Stimulated activated CD8-positive, alpha-beta memory T cell treated with anti-CD3 and anti-CD28 coated beads, Interleukin-4, amount 100 ng/mL, for 48 hours (primary cell): ENCODE results near the gene FCHSD2.
A peak's percentile ranks its signal among the peaks of the same experiment; 100 is the strongest.

Source experiments
- DNase-seq: peaks from one replicate; pipeline ENCODE4 v3.0.0-alpha.2; 2020

FCHSD2 gene

DNA sequence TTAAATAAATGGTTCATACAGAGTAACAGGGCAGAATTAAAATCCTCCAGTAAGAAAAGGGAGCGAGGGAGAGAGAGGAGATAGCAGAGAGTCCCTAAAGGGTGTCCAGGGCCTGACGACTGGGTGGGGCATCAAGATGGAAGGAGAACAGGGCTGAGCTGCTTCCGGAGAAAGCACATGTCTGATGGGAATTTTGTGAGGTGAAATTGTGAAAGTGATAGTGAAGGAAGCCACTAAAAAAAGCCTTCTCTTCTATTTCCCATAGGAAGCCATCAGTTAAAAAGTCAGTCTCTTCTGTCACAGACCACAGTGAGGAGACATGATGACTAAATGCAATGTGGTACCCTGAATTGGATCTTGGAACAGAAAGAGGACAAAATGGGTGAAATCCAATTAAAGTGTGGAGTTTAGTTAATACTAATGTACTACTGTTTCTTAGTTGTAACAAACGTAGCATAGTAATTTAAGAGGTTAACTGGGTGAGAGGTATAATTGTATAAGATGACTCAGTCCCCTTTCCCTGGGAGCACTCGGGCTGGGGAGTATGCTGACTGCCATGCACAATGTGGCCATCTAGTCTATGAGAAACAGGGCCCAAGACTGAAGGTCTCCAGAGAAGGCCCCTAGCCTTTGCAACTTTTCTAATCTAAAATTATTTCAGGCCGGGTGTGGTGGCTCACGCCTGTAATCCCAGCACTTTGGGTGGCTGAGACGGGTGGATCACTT is 29.5 kb upstream of the FCHSD2 start:
- DNase-seq, result no peak

DNA sequence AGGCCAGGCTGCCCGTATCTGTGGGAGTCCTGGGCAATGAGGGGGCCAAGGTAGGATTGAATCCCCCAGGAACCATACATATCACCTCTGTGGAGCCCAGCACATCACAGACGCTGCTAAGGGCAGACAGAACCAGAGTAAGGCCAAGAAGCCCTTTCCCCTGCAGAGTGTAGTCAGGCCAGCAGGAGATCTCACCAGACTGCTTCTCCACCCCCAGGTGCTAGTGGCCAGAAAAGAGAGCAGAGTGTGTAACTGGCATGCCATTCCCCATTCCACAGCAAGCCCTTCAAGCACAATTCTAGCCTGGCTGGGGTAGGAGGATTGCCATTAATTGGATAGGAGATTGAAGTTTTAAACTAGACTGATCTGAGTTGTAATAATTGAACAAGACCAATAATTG is 28.0 kb upstream of the FCHSD2 start:
- no peak for DNase-seq

DNA sequence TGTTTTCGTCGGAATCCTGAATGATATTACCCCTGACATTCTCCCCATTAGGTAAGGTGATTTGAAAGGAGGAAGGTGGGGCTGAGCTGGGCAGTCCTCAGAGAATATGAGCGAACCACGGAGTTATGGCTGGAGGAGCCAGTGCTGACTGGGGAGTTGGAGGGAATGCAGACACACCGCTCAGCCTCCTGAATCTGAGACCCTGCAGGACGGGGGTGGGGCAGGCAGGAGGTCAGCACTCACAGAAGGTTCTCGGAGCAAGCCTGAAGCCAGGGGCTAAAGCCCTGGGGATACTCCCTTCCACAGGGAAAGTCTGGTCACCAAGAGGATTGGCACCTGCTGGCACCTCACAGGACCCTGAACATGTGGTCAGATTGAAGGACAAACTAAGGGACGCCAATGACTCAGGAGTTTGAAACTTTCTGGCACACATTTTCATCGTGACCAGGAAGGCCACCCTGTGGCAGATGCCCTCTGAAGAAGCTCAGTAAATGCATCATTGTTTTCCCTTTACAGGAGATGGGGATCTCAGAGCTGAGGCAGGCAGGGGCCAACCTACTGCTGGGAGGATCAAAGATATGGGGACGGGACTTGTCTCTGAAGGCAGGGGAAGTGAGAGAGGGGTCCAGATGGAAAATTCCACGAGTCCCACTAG is 26.9 kb upstream of the FCHSD2 start:
- DNase-seq, result no peak

DNA sequence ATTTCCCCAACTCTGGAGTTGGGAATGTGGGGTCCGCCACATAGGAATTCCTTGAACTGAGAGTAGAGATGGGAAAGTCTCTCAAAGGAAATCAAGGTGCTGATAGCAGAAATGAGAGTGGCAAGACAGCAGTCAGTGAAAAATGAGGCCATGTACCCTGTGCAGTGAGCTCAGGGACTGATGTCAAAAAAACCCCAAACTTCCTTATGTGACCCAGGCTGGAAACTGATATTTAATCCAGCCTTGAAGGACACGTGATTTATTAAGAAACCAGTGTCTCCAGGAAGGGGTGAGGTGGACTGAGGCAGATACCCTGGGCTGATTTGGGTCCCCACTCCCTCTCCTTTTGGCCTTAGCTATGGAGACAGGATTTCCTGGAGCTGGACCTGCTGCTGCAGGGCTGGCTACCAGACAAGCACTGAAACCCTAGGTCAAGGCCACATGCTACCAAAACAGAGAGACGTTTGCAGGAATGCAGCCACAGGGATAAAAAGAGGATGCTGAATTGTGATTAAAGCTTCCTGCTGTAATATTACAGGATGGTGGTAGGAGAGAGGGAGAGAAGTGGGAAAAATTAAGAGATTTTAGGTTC is 25.3 kb upstream of the FCHSD2 start:
- no peak for DNase-seq

DNA sequence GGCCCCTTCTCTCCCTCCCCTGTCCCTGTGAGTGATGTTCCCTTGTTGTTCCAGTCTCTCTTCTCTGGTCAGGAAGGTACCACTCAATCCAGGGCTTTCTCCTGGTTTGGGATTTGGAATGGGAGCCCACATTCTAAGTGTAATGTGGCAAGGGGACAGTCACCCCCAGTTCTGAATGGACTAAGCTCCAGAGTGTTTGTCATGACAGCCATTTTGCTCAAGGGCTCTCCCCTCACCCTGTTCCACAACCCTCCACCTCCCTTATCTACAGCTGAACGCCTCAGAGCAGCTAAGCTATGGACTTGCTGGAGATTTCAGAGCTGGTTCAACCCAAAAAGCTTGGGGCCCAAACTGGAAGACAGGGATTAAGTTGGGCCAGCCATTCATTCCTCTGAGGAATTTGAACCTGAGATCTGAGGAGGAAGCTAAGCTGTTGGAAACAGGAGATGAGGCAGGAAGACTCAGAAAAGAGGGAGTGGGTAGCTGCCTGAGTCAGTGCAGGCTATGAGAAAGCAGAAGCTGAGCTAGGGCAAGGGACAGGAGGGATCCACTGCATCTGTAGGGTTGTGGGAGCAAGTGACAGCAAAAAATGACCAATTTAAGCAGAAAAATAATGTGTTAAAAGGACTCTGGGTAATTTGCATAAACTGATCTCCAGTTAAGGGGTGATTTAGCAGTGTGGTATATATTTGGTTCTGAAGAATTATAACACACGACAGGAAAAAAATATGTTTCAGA is 22.9 kb upstream of the FCHSD2 start:
- DNase-seq, result no peak

DNA sequence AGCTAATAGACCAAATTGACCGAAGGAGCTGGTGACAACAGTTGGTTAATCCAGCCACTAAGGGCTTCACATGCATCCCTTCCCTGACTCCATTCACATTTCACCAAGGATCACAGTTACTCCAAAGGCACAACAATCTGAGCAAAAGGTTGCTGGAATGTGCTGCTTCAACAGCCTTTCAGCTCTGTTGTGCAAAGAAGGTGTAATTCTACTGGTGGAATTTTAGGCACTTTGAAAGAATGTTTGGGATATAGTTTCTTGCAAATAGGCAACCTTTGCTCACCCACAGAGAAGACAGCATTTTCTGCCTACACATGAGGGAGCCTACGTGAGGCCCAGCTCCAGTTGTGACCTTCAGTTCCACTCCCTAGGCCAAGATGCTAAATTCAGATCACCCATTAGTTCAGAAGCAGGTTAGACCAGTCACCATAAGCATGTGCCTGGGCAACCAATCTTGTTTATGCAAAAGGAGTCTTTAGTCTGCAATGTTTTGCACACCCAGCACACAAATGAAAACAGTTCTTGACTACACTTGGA is 21.6 kb upstream of the FCHSD2 start:
- no peak for DNase-seq

DNA sequence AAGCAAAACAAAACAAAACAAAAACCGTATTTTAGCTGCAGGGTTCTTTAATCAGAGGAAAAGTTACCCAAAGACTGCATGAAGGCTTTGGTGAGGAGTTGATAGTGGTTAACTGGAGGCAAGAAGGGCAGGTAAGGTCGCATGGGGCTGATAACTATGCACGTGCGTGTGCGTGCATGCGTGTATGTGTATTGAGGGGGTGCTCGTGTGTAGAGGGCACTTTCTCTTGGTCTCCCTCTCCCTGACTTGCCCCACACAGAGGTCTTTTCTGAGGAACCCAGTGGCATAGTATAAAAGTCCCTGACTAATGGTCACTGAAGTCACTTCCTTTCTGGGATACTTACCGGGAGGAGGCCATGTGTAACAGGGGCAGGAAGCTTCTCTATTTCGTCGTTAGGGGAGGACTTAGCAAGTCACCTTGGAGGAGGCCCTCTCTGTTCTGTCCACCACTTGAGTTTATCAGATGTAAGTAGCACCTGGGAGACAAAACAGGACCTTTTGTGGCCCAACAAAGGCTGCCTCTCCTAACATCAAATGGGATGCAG is 20.1 kb upstream of the FCHSD2 start:
- no peak for DNase-seq

DNA sequence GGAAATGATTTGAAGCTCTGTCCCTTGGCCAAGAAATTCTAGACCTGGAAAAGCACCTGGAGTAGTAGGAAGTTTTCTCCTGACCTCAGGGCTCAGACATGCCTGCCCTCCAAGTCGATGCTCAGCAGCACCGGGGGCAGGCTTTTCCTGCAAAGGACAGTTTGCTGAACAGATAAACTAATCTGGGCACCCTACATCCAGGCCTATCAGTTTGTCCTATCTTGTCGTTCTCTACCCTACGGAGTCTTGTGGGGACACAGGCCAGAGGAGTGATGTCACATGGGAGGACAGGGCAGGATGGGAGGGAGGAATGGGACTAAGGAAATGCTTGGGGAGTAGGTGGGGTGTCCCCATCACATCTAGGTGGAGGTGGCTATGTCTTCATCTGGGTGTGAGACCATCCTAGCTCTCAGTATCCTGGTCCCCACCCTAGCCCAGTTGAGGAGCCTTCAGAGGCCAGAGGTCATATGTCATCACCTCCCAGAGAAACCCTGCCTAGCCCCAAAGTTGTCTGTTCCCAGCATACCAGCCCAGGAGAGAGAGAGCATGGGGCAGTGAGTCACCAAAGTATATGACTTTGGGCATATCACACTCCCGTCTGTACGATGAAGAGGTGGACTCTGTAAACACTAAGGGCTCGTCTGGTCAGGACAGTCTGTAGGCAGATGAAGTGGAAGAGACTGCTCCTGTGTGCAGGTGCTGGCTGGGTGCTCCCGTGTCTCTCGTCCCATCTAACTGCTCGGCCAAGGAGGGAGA is 18.1 kb upstream of the FCHSD2 start:
- no peak for DNase-seq

DNA sequence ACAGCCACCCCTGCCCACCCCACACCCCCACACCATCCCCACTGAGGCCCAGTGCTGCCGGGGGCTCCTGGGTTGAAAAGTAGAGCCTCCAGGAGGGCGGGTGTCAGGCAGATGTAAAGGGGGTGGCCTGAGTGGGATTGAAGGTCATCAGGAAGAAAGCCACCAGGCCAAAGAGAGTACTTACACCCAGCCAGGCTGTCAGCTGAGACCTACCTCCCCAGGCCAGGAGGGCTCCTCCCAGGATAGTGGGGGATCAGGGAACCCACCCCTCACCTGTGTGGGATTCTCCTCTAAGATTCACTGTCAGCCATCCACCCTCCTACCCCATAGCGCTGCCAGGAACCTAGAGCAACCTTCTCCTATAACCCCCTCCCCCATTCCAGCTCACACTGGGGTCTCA is 17.2 kb upstream of the FCHSD2 start:
- DNase-seq, result no peak

DNA sequence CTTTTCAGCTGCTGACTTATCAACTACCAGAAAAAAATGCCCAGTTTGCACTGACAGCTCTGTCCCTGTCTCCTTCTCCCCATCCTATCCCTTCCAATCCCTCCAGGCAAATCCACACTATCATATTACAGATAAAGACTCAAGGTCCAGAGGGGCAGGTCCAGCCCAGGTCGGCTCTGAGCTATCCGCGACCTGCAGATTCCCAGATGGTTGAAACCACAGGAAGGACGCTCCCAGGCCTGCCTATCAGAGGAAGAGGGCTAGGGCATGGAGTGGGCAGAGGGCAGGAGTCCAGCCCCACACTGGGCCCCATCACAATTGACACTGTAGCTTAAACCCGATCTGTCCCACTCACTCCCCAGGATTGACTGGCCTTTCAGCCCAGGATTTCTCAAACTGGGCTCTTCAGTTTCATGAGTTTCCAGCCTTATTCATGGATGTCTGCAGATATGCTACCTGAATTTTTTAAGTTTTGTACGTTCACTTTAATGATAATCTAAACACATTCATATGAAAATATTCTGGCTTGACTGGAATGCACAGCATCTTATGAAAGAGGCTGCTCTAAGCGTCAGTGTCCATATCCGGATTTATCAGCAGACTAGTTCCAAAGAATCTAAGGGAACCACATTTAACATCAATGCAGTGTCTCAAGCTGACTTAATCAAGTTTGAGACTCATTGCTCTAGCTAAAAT is 16.4 kb upstream of the FCHSD2 start:
- no peak for DNase-seq

DNA sequence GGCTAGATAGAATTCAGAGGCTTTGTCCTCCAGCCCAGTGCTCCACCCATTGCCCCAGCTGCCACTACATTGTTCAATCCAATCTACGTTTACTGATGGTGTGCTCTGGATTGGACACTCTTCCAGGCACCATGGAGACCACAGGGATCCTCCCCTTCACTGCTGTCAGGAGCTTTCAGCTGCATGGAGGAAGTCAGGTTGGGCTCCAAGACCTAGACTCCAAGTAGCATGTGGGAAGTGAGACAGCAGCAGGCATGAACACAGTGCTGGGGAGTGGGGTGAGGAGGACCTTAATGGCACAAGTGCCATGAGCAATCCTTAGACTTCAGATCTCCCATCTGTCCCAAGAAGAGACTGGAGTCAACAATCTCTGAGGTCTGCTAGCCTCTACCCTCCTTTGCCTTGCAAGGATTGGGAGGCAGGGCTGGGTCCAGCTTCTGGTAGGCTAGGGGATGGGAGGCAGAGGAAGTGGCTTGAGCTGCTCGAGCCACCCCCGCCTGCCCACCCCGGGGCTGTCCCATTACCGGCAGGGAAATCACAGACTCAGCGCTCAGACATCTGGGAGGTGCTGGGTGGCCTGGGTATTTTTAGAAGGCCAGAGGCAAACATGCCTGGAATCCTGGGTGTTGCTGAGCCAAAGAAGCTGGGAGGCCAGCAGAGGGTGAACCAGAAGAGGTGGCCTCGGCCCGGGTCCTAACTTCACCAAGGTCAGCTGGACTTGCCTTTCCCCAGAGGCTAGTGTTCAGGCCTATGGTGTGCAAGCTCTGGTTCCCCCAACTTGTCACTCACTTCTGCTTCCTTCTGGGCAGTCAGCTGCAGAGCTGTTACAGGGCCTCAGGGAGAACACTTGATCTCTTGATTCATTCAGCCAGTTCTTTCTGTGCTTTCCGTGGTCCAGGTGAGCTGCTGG is 15.2 kb upstream of the FCHSD2 start:
- DNase-seq, result no peak

DNA sequence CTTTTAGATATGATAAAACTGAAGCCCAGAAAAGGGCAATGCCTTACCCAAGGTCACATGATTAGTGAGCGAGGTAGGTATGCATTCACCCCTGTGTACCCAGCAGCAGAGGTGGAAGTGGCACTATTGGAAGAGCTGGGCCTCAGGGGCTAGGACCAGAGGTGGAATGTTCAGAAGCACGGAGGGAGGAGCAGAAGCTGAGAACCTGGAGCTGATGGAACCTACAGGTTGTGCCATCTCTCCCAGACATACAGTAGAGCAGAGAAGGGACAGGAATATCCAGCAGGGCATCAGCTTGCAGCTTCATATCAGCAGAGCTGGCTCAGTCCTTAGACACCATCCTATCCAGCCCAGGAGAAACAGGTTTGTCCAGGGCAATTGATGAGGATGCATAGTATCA is 14.6 kb upstream of the FCHSD2 start:
- no peak for DNase-seq

DNA sequence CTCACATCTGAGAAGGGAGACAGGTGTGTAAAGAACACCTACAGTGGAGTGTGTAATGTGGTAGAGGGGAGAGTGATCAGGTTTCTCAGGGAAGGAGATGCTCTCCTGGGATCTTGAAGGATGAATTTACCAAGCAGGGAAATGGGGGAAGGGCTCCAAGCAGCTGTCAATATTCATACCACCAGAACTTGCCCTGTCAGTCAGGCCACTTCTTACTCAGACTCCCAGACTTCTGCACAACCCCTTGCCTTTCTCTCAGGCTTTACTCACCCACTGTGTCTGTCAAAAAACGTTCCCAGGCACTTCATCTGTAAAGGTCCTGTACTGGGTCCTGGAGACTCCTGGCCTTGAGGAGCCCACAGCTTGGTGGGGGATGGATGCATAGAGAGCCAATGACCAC is 14.0 kb upstream of the FCHSD2 start:
- no peak for DNase-seq

DNA sequence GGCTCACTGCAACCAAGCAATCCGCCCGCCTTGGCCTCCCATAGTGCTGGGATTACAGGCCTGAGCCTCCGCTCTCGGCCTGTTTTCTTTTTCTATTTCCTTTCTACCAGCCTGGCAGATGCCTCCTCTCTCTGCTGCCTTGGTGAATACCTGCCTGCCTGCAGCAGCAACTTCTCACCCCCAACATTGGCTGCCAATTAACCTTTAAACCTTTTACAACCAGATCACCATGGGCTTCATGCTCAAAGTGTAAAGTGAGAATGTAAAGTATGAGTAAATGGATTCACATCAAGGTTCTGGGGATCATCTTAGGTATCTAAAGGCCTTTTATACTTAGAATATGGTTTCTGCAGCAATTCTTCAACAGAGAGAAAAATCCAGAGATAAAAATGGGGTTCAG is 13.0 kb upstream of the FCHSD2 start:
- no peak for DNase-seq

DNA sequence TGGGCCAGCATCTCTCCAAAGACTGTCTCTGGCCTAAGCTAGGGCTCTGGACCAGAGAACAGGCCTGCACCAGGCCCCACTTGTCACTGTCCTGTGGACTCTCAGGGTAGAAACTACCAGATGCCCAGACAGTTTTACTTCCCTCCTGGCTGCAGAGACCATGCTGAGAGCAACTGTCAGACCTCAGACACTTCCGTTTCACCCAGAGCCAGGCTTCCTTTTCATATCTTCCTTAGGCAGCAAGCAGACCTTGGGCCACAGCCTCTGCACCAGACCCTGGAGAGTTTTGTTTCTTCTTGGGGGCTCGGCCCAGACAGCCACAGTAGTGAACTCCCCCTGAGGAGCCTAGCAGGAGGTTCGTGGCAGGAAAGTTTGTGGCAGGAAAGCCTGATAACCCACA is 12.1 kb upstream of the FCHSD2 start:
- peak; percentile 38 for DNase-seq

DNA sequence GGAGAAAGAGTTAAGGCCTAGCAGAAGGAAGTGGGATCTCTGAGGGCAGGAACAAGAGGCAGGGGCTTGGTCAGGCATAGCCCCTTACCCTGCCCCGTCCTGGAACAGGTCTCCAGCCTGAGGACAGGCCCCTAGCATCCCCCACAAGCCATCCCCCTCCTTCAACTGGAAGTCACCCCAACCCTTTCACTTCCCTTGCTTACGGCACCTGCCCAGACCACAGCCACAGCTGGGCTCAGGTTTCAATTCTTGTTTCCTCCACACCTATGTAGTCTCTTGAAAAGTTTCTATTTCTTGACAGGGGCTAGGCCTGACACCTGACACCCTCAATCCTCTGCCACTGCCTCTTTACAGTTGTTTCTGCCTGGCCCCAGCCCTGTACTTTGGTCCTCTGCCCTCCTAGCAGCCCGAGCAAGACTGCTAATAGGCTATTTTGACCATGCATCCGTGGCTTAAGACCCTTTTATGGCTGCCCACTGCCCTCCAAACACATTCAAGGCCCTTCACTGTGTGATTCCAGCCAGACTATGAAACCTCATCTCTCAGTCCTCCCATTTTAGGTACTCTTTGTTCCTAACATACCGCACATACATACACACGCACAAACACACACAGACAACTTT is 10.9 kb upstream of the FCHSD2 start:
- DNase-seq, result peak; percentile 47

DNA sequence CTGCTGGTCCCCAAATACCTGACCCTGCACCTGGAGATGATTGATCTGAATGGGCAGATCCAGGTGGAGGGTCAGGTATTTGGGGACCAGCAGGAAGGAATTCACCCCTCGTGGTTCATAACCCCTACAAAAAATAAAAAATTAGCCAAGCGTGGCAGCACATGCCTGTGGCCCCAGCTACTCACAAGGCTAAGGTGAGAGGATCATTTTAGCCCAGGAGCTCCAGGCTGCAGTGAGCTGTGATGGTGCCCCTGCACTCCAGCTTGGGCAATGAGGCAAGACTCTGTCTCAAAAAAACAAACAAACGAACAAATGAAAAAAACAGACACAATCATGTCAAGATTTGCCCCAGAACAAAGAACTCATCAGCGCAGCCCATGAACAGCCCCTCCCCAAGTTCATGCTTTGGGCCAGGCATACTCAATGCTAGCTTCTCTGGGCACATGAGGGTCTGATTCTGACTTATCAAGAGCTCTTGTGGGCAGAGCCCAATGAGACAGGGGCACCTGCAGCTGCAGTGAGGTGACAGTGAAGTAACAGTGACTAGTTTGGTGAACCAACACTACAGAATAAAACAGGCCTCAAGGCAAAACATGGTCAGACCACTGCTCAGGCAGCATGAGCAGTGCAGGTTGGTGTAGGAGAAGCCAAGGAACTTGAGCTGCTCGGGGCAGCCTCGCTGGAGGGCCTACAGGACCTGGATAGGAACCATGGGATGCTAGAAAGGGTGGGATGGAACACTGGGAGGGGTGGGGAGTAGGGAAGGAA is 10.2 kb upstream of the FCHSD2 start:
- DNase-seq, result no peak

DNA sequence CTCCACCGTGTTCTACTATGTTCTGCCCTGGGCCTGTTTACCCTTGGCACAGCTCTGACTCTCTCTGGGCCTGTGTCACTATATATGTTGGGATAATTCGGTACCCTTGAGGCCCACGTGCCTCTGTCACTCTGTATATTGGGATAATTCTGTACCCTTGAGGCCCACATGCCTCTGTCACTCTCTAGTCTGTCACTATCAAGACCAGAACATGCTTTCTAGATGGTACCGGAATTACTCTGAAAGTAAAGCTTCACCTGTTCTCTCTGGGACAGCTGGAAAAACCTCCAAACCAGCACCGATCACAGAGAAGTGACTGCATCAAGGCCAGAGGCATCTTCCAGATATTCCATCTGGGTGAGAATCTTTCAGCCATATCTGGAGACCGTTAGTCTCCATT is 9.3 kb upstream of the FCHSD2 start:
- peak; percentile 15 for DNase-seq

DNA sequence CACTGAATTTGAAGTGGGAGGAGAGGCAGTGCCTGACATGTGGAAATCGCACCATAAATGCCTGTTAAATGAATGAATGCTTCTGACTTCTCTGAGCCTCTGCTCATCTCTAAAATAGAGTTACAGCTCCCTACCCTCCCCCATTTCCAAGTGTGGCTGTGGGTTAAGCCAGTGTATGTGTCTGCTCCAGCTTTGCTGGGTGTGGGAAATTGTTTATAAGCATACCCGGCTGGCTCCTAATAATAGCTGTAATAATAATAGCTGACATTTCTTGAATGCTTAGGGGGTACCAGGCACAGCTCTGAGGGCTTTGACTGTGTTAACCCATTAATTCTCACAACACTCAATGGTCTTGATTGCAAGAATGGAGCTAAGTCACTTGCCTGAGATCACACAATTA is 7.0 kb upstream of the FCHSD2 start:
- no peak for DNase-seq
